ENCODE results near the gene UTP11.

GRCh38 chr1:37998913-37999429 lies 13.6 kb upstream of the UTP11 start:
- no peak for TF ChIP-seq POLR2A (IDR thresholded peaks at IDR 0.05)
- TF ChIP-seq, protein P1, sequence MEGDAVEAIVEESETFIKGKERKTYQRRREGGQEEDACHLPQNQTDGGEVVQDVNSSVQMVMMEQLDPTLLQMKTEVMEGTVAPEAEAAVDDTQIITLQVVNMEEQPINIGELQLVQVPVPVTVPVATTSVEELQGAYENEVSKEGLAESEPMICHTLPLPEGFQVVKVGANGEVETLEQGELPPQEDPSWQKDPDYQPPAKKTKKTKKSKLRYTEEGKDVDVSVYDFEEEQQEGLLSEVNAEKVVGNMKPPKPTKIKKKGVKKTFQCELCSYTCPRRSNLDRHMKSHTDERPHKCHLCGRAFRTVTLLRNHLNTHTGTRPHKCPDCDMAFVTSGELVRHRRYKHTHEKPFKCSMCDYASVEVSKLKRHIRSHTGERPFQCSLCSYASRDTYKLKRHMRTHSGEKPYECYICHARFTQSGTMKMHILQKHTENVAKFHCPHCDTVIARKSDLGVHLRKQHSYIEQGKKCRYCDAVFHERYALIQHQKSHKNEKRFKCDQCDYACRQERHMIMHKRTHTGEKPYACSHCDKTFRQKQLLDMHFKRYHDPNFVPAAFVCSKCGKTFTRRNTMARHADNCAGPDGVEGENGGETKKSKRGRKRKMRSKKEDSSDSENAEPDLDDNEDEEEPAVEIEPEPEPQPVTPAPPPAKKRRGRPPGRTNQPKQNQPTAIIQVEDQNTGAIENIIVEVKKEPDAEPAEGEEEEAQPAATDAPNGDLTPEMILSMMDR (IDR thresholded peaks at IDR 0.05), result no peak
